HFFc6 (cell line): ENCODE measurements around the gene LRP10. TPM values are rescaled to one million over a fixed set of nuclear protein-coding genes. Genes with fewer than 3 reads are reported as not detected.

ENCODE experiments used
- DNase-seq: peaks from one replicate; pipeline ENCODE4 v3.0.0-alpha.2; 2018
- H3K27ac Mint-ChIP-seq: 2 replicates; pipeline ENCODE4 v1.8.0; 2020; ENCODE audit warnings: mild to moderate bottlenecking, mixed read lengths
- H3K27me3 Mint-ChIP-seq: 2 replicates; pipeline ENCODE4 v1.8.0; 2021; ENCODE audit warnings: mild to moderate bottlenecking, moderate library complexity, mixed read lengths; ENCODE audit not compliant: insufficient read depth
- H3K36me3 Mint-ChIP-seq: 2 replicates; pipeline ENCODE4 v1.8.0; 2021; ENCODE audit warnings: low read depth, mixed read lengths
- H3K4me1 Mint-ChIP-seq: 2 replicates; pipeline ENCODE4 v1.8.0; 2020; ENCODE audit warnings: low read depth, mixed read lengths
- H3K4me3 Mint-ChIP-seq: 2 replicates; pipeline ENCODE4 v1.8.0; 2020; ENCODE audit warnings: mild to moderate bottlenecking, moderate library complexity, mixed read lengths
- H3K9me3 Mint-ChIP-seq: 2 replicates; pipeline ENCODE4 v1.8.0; 2020; ENCODE audit warnings: mild to moderate bottlenecking, mixed read lengths
- total RNA-seq, 6 experiments: library from RNA; stranded (reverse); fragmentation: NEBNext Ultra II Directional; extraction: Animal tissue kit (Norgen Biotek cat#: 25700); gene quantifications; 2 replicates in 1 of 6; 3 replicates in 5 of 6; pipeline ENCODE4 v1.2.3, GENCODE V29; 2021
- TF ChIP-seq, protein P1 (sequence below): fragments of 200-600 bp; sonication (generic); IDR thresholded peaks from 2 replicates; pipeline ENCODE4 v1.5.0; 2021; ENCODE audit warnings: antibody characterized with exemption, mild to moderate bottlenecking

Gene LRP10
- total RNA-seq, 6 experiments from 2014 or later: 168 to 226 (median 186) TPM

DNA sequence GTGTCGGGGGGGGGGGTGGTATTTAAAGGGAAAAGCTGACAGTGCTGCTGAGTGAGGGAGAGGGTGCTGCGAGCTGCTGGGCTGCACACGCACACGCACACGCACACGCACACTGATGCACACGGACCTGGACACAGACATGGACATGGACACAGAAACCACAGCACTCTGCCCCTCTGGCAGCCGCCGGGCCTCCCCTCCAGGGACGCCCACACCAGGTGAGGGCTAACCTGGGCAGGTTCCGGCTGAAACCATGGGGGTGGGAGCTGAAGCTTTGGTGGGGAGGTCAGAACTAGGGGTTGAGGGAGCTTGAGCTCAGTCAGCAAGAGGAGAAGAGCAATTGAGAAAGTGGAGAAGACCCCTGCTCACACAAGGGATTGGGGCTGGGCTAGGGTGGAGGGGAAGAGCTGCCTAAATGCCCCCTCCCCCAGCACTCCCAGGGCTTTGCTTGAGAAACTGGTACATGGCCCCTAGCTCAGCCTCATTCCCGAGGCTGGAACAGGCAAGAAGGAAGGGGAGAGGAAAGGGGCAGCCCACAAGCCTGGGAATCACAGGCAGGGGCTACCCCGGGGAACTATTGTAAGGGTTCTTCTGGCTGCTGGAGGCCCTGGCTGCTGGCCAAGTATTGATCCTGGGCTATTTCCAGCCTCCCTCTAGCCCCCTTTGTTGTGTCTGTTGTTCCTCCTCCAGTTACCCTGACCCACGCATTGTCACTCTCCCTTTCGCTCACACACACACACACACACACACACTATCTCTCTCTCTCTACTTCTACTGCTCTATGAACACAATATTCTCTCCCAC lies 11.8 kb downstream of the LRP10 start, which contains the start of gene REM2:
REM2 (plus strand) TSS at position 50 of the 804 bp plus-strand sequence; CDS start at position 116, 66 bp downstream.
- Mint-ChIP-seq H3K27me3 (peaks cover 3% of the 10 kb centered on the region), H3K9me3 (no peaks in the 10 kb centered on the region), H3K4me1 (peaks cover 40% of the 10 kb centered on the region), H3K36me3 (peaks cover 3% of the 10 kb centered on the region; the same call in 1 of the 2 replicates), H3K4me3 (peak within 1 kb of the TSS; percentile 3), H3K27ac (peak within 1 kb of the TSS; percentile 54)
- no peak for DNase-seq
- TF ChIP-seq, protein P1, sequence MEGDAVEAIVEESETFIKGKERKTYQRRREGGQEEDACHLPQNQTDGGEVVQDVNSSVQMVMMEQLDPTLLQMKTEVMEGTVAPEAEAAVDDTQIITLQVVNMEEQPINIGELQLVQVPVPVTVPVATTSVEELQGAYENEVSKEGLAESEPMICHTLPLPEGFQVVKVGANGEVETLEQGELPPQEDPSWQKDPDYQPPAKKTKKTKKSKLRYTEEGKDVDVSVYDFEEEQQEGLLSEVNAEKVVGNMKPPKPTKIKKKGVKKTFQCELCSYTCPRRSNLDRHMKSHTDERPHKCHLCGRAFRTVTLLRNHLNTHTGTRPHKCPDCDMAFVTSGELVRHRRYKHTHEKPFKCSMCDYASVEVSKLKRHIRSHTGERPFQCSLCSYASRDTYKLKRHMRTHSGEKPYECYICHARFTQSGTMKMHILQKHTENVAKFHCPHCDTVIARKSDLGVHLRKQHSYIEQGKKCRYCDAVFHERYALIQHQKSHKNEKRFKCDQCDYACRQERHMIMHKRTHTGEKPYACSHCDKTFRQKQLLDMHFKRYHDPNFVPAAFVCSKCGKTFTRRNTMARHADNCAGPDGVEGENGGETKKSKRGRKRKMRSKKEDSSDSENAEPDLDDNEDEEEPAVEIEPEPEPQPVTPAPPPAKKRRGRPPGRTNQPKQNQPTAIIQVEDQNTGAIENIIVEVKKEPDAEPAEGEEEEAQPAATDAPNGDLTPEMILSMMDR: no peak

DNA sequence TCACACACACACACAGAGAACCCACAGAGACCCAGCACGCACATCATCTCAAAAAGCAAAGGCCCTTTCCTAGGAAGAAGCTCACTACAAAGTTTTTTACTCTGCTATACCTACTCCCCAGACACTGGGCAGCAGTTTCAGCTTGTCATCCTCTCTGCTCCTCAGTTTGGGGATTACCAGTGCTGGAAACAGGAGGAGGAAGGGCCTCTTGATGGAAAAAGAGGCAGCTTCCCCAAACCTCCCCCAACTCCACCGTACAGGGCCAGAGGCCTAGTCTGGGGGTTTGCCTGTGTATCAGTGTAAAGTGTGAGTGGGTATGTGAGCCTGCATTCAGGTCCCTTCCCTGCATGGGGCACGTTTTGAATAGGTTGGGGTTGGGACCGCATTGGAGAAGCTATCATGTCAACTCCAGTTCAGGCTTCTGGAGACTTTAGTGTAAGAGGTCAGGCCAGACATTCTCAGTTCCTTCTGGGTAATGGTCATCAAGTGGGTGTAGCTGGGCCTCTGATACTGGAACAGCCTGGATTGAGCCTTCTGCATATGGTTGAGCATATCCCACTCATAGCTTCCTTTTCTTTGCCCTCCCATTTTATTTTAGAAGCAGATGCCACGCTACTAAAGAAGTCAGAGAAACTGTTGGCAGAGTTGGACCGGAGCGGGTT lies 12.7 kb downstream of the LRP10 start:
- no peak overlapping the region for H3K27ac Mint-ChIP-seq
- no peaks in the 10 kb centered on the region for H3K36me3 Mint-ChIP-seq
- no peak overlapping the region for H3K4me3 Mint-ChIP-seq
- peaks cover 40% of the 10 kb centered on the region for H3K4me1 Mint-ChIP-seq
- no peak for DNase-seq
- H3K27me3 Mint-ChIP-seq: peaks cover 3% of the 10 kb centered on the region
- TF ChIP-seq, protein P1: no peak
- no peaks in the 10 kb centered on the region for H3K9me3 Mint-ChIP-seq

DNA sequence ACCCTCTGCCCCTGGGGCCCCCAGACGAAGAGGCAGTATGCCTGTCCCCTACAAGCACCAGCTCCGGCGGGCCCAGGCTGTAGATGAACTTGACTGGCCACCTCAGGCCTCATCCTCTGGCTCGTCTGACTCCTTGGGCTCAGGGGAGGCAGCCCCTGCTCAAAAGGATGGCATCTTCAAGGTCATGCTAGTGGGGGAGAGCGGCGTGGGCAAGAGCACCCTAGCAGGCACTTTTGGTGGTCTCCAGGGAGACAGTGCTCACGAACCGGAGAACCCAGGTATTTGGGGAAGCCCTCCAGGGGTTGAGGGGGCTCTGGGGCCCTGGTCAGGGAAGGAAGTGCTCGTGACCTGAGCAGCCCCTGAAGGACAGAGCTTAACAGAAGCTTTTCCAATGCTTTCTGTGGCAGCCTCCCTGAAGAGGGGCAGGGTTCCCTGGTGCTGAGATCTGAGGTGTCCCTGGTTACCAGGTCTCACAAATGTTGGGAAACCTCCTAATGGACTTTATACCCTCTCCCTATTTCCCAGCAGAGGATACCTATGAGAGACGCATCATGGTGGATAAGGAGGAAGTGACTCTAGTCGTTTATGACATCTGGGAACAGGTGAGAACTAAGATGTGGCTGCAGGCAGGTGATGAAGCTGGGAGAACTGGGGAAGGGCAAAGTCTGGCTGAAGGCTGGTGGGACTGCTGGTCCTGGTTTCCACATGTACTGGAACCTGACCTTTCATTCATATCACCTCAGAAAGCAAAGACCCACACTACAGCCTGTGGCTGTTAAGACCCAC lies 13.4 kb downstream of the LRP10 start:
- Mint-ChIP-seq H3K27me3 (peaks cover 3% of the 10 kb centered on the region), H3K36me3 (no peaks in the 10 kb centered on the region), H3K9me3 (no peaks in the 10 kb centered on the region), H3K4me3 (no peak overlapping the region), H3K4me1 (peaks cover 44% of the 10 kb centered on the region), H3K27ac (no peak overlapping the region; the same call in 1 of the 2 replicates)
- TF ChIP-seq, protein P1: no peak
- no peak for DNase-seq

DNA sequence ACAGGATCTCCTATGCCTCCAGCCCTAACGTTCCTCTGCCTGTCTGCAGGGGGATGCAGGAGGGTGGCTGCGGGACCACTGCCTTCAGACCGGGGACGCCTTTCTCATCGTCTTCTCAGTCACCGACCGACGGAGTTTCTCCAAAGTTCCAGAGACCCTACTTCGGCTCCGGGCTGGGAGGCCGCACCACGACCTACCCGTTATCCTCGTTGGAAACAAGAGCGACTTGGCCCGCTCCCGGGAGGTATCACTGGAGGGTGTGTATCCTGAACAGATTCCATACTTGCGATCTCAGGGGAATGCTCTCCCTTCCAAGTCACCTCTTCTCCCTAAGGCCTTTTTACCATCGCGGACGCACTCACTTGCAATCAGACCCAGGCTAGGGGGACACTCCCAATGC lies 14.4 kb downstream of the LRP10 start:
- H3K4me1 Mint-ChIP-seq: peaks cover 50% of the 10 kb centered on the region
- H3K27me3 Mint-ChIP-seq: peaks cover 3% of the 10 kb centered on the region
- TF ChIP-seq, protein P1: no peak
- no peak for DNase-seq
- no peaks in the 10 kb centered on the region for H3K36me3 Mint-ChIP-seq
- H3K27ac Mint-ChIP-seq: 0 out of 2 replicates have a peak overlapping the region, but pooled peaks have one; percentile 2
- H3K4me3 Mint-ChIP-seq: peak overlapping the region; percentile 93
- H3K9me3 Mint-ChIP-seq: no peaks in the 10 kb centered on the region

DNA sequence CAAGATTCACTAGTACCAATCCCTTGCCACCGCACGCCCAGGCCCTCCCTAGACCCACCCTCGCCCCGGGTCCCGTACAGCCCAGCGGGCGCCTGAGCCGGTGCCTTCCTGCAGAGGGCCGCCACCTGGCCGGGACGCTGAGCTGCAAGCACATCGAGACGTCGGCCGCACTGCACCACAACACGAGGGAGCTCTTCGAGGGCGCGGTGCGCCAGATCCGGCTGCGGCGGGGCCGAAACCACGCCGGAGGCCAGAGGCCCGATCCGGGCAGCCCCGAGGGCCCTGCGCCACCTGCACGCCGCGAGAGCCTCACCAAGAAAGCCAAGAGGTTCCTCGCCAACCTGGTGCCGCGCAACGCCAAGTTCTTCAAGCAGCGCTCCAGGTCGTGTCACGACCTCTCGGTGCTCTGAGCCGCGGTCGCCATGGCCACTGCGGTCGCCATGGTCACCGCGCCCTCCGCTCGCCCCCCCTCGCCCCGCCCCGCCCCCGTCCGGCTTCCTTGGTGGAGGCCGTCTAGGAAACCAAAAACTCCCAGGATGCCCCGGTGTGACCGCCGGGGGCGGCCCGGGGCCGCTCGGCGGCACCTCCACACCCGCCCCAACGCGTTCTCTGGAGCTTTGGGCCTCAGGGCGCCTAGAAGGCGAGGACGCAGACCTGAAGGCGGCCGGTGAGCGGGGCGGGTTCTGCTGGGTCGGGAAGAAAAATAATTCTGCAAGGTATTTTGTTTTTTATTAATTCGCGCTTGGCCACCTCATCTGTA lies 15.1 kb downstream of the LRP10 start:
- peak overlapping the region; percentile 90 for H3K27ac Mint-ChIP-seq
- no peaks in the 10 kb centered on the region for H3K36me3 Mint-ChIP-seq
- H3K9me3 Mint-ChIP-seq: no peaks in the 10 kb centered on the region
- DNase-seq: no peak
- peaks cover 3% of the 10 kb centered on the region for H3K27me3 Mint-ChIP-seq
- H3K4me3 Mint-ChIP-seq: peak overlapping the region; percentile 93
- TF ChIP-seq, protein P1: no peak
- peaks cover 48% of the 10 kb centered on the region for H3K4me1 Mint-ChIP-seq
